Uterus (tissue), 4 donors: ENCODE measurements around the gene ZC3H4. TPM values are rescaled to one million over a fixed set of nuclear protein-coding genes. Genes with fewer than 3 reads are reported as not detected.

Source experiments
- DNase-seq, 2 donors: peaks; one replicate each; pipeline ENCODE4 v3.0.0-alpha.2; 2019 to 2020
- H3K27ac ChIP-seq, 2 donors: fragments of 200-600 bp; sonication (generic); 1 replicate in 1 of 2; 2 replicates in 1 of 2; pipeline ENCODE4 v1.5.1; 2016 to 2018
- H3K27me3 ChIP-seq, 2 donors: fragments of 200-600 bp; sonication (generic); one replicate each; pipeline ENCODE4 v1.5.1; 2018 to 2019; ENCODE audit warnings: control low read depth in 1 of 2
- H3K36me3 ChIP-seq, 2 donors: fragments of 200-600 bp; sonication (generic); one replicate each; pipeline ENCODE4 v1.5.1; 2019; ENCODE audit warnings: control low read depth in 1 of 2
- H3K4me1 ChIP-seq, 2 donors: fragments of 200-600 bp; sonication (generic); one replicate each; pipeline ENCODE4 v1.5.1; 2018 to 2019; ENCODE audit warnings: control low read depth in 1 of 2
- H3K4me3 ChIP-seq, 2 donors: fragments of 200-600 bp; sonication (generic); 1 replicate in 1 of 2; 2 replicates in 1 of 2; pipeline ENCODE4 v1.5.1; 2018 to 2019; ENCODE audit warnings: mild to moderate bottlenecking in 1 of 2
- H3K9me3 ChIP-seq, 2 donors: fragments of 200-600 bp; sonication (generic); one replicate each; pipeline ENCODE4 v1.5.1; 2019; ENCODE audit warnings: control low read depth in 1 of 2
- CTCF ChIP-seq, 4 experiments: fragments of 200-600 bp in 2 of 4; fragments of 450-650 bp in 2 of 4; sonication (generic) in 2 of 4; IDR thresholded peaks; one replicate each; pipeline ENCODE4 v1.5.1; 2016 to 2019; ENCODE audit warnings: antibody characterized with exemption in 4 of 4, mild to moderate bottlenecking in 2 of 4, moderate library complexity in 1 of 4
- POLR2A ChIP-seq, 2 donors: fragments of 450-650 bp; IDR thresholded peaks; one replicate each; pipeline ENCODE4 v1.6.1; 2016; ENCODE audit warnings: antibody characterized with exemption in 2 of 2, mild to moderate bottlenecking in 1 of 2, moderate library complexity in 1 of 2
- intact Hi-C: fragments of 100-400 bp; cut with DNase I; formaldehyde crosslinking; loops from one replicate; pipeline ENCODE4 v1.15.1; 2023; ENCODE audit warnings: low total_unique reads
- total RNA-seq, 4 donors: library from RNA; depleted of rRNA in 3 of 4; stranded (reverse); fragments of >200 nt in 3 of 4; gene quantifications; one replicate each; pipeline versions ENCODE4 v1.1.0 to v1.2.4, GENCODE V29; 2014 to 2023
- donor health status: DM: yes; HTN: yes; CAD: no.

ZC3H4 gene
- total RNA-seq, 4 donors from 2014 or later, result 3.3 to 43.1 (median 18.3) TPM

GRCh38 chr19:47152205-47152604 lies 38.6 kb upstream of the ZC3H4 start:
- H3K27ac ChIP-seq, result no peak overlapping the region
- no peaks in the 10 kb centered on the region for H3K9me3 ChIP-seq
- H3K27me3 ChIP-seq, result no peaks in the 10 kb centered on the region
- H3K36me3 ChIP-seq, result no peaks in the 10 kb centered on the region
- H3K4me3 ChIP-seq, result no peak overlapping the region
- DNase-seq, result no peak
- TF ChIP-seq CTCF (IDR thresholded peaks at IDR 0.05) (no peak), POLR2A (IDR thresholded peaks at IDR 0.05) (no peak)
- intact Hi-C loops, result no loop called here
- H3K4me1 ChIP-seq, result no peaks in the 10 kb centered on the region

- no peak for DNase-seq
- Histone ChIP-seq H3K27me3 (no peaks in the 10 kb centered on the region), H3K4me1 (no peaks in the 10 kb centered on the region), H3K36me3 (no peaks in the 10 kb centered on the region), H3K4me3 (no peak overlapping the region), H3K9me3 (no peaks in the 10 kb centered on the region), H3K27ac (no peak overlapping the region)
- intact Hi-C loops, result no loop called here
- TF ChIP-seq CTCF (IDR thresholded peaks at IDR 0.05) (no peak), POLR2A (IDR thresholded peaks at IDR 0.05) (no peak)
Observed at GRCh38 chr19:47151627-47152026, 38.1 kb upstream of the ZC3H4 start.

- intact Hi-C loops, result loop anchor here (5.0 kb wide), 1 partner anchor 100 kb away; no protein-coding TSS in a partner anchor
- no peak for DNase-seq
- no peaks in the 10 kb centered on the region for H3K36me3 ChIP-seq
- no peaks in the 10 kb centered on the region for H3K27me3 ChIP-seq
- no peaks in the 10 kb centered on the region for H3K9me3 ChIP-seq
- TF ChIP-seq POLR2A (IDR thresholded peaks at IDR 0.05), result no peak
- no peak for TF ChIP-seq CTCF (IDR thresholded peaks at IDR 0.05)
- no peaks in the 10 kb centered on the region for H3K4me1 ChIP-seq
- H3K4me3 ChIP-seq, result no peak overlapping the region
- no peak overlapping the region for H3K27ac ChIP-seq
Observed at GRCh38 chr19:47146920-47147319, 33.3 kb upstream of the ZC3H4 start.

GRCh38 chr19:47145639-47146486 lies 32.3 kb upstream of the ZC3H4 start:
- Histone ChIP-seq H3K27ac (no peak overlapping the region), H3K9me3 (no peaks in the 10 kb centered on the region), H3K36me3 (no peaks in the 10 kb centered on the region), H3K27me3 (no peaks in the 10 kb centered on the region), H3K4me3 (no peak overlapping the region), H3K4me1 (no peaks in the 10 kb centered on the region)
- TF ChIP-seq CTCF (IDR thresholded peaks at IDR 0.05), result no peak
- TF ChIP-seq POLR2A (IDR thresholded peaks at IDR 0.05), result no peak
- intact Hi-C loops, result loop anchor here (5.0 kb wide), 1 partner anchor 101 kb away; no protein-coding TSS in a partner anchor
- no peak for DNase-seq

- no peaks in the 10 kb centered on the region for H3K4me1 ChIP-seq
- H3K4me3 ChIP-seq, result no peak overlapping the region
- intact Hi-C loops, result loop anchor here (5.0 kb wide), 1 partner anchor 103 kb away; no protein-coding TSS in a partner anchor
- H3K9me3 ChIP-seq, result no peaks in the 10 kb centered on the region
- H3K36me3 ChIP-seq, result no peaks in the 10 kb centered on the region
- H3K27me3 ChIP-seq, result no peaks in the 10 kb centered on the region
- no peak overlapping the region for H3K27ac ChIP-seq
- no peak for DNase-seq
- no peak for TF ChIP-seq CTCF (IDR thresholded peaks at IDR 0.05)
- TF ChIP-seq POLR2A (IDR thresholded peaks at IDR 0.05), result no peak
Observed at GRCh38 chr19:47144630-47145029, 31.1 kb upstream of the ZC3H4 start.
